ENCODE results near the gene GAREM2. TPM values are rescaled to one million over a fixed set of nuclear protein-coding genes. Genes with fewer than 3 reads are reported as not detected.

Gene GAREM2
- 6.6 TPM for polyA plus RNA-seq (2013, experiment 1 of 2)
- polyA plus RNA-seq (2013, experiment 2 of 2): 9.1 TPM

- peak within 1 kb of the TSS; percentile 78 for H2BK15ac ChIP-seq (ENCODE audit: low read depth, poor library complexity, severe bottlenecking)
- no peak within 1 kb of the TSS for H3K18ac ChIP-seq (ENCODE audit: low read depth in 1 of 2, low read length in 2 of 2)
- H4K8ac ChIP-seq (ENCODE audit: low read length): no peak within 1 kb of the TSS
- no peak within 1 kb of the TSS for H2BK120ac ChIP-seq (ENCODE audit: low read depth, low read length)
- peaks cover 0 to 2% of the 10 kb centered on the region in 2 experiments for H3K36me3 ChIP-seq (ENCODE audit: control insufficient read depth in 1 of 2, insufficient read depth in 2 of 2, low read depth in 1 of 2, low read length in 2 of 2)
- no peak within 1 kb of the TSS for H2AK5ac ChIP-seq (ENCODE audit: low read length, severe bottlenecking)
- H3K4me3 ChIP-seq (ENCODE audit: insufficient read depth in 1 of 2, low read depth in 1 of 2, low read length in 2 of 2): peak within 1 kb of the TSS; percentile 18 to 27
- H4K91ac ChIP-seq (ENCODE audit: low read length): no peak within 1 kb of the TSS
- no peak within 1 kb of the TSS for H3K4ac ChIP-seq (ENCODE audit: low read depth in 1 of 2, low read length in 2 of 2)
- H3K79me1 ChIP-seq (replicated peaks; ENCODE audit: low read length, poor library complexity, severe bottlenecking): no peaks in the 10 kb centered on the region
- H3K27me3 ChIP-seq (ENCODE audit: control insufficient read depth in 1 of 2, insufficient read depth in 1 of 2, low read length in 2 of 2): peaks cover 39 to 48% of the 10 kb centered on the region in 2 experiments
- H2BK5ac ChIP-seq (ENCODE audit: low read depth, low read length, poor library complexity, severe bottlenecking): no peak within 1 kb of the TSS
- peak within 1 kb of the TSS in 1 of 2 experiments; percentile 47 for H2BK12ac ChIP-seq (ENCODE audit: low read length in 2 of 2)
- WGBS: 1% methylated on average over 52 of the region's 102 CpGs
- H3K9ac ChIP-seq (ENCODE audit: low read length): no peak within 1 kb of the TSS
- no peak within 1 kb of the TSS for H2AFZ ChIP-seq (ENCODE audit: low read depth, low read length)
- H3K23ac ChIP-seq (ENCODE audit: low read length in 2 of 2): peak within 1 kb of the TSS in 1 of 2 experiments; percentile 32
- DNase-seq: no peak
- H3K27ac ChIP-seq (ENCODE audit: low read length, poor library complexity, severe bottlenecking): no peak within 1 kb of the TSS
- peak within 1 kb of the TSS; percentile 90 for H3K4me2 ChIP-seq (ENCODE audit: low read length, poor library complexity, severe bottlenecking)
- peaks cover 15% of the 10 kb centered on the region for H3K4me1 ChIP-seq (ENCODE audit: control insufficient read depth, insufficient read depth, low read depth, low read length)
- no peak within 1 kb of the TSS for H3K14ac ChIP-seq (ENCODE audit: low read length in 2 of 2)
- no peaks in the 10 kb centered on the region for H3K9me3 ChIP-seq (ENCODE audit: control insufficient read depth, low read length)
These were observed at the start of gene GAREM2 for GRCh38 chr2:26172871-26173775. Gene GAREM2 (plus strand): TSS chr2:26173088. CDS start chr2:26173221, 133 bp downstream.

GRCh38 chr2:26123426-26123825 is 49.5 kb upstream of the GAREM2 start:
- DNase-seq: no peak
- Histone ChIP-seq H3K23ac (ENCODE audit: low read length in 2 of 2) (no peak overlapping the region), H3K79me1 (replicated peaks; ENCODE audit: low read length, poor library complexity, severe bottlenecking) (peaks cover 21% of the 10 kb centered on the region), H2BK120ac (ENCODE audit: low read depth, low read length) (no peak overlapping the region), H3K4me3 (ENCODE audit: insufficient read depth in 1 of 2, low read depth in 1 of 2, low read length in 2 of 2) (no peak overlapping the region), H3K9me3 (ENCODE audit: control insufficient read depth, low read length) (no peaks in the 10 kb centered on the region), H3K4me1 (ENCODE audit: control insufficient read depth, insufficient read depth, low read depth, low read length) (peaks cover 5% of the 10 kb centered on the region), H3K4me2 (ENCODE audit: low read length, poor library complexity, severe bottlenecking) (no peak overlapping the region), H2BK12ac (ENCODE audit: low read length in 2 of 2) (no peak overlapping the region), H2AFZ (ENCODE audit: low read depth, low read length) (no peak overlapping the region), H3K36me3 (ENCODE audit: control insufficient read depth in 1 of 2, insufficient read depth in 2 of 2, low read depth in 1 of 2, low read length in 2 of 2) (peaks cover 3 to 32% of the 10 kb centered on the region in 2 experiments), H2AK5ac (ENCODE audit: low read length, severe bottlenecking) (no peak overlapping the region), H3K27me3 (ENCODE audit: control insufficient read depth in 1 of 2, insufficient read depth in 1 of 2, low read length in 2 of 2) (no peaks in the 10 kb centered on the region), H2BK5ac (ENCODE audit: low read depth, low read length, poor library complexity, severe bottlenecking) (no peak overlapping the region), H4K8ac (ENCODE audit: low read length) (no peak overlapping the region), H3K18ac (ENCODE audit: low read depth in 1 of 2, low read length in 2 of 2) (no peak overlapping the region), H3K27ac (ENCODE audit: low read length, poor library complexity, severe bottlenecking) (no peak overlapping the region), H3K9ac (ENCODE audit: low read length) (no peak overlapping the region), H4K91ac (ENCODE audit: low read length) (no peak overlapping the region), H2BK15ac (ENCODE audit: low read depth, poor library complexity, severe bottlenecking) (no peak overlapping the region), H3K14ac (ENCODE audit: low read length in 2 of 2) (no peak overlapping the region), H3K4ac (ENCODE audit: low read depth in 1 of 2, low read length in 2 of 2) (no peak overlapping the region)
- WGBS: 92% methylated on average over 5 of the region's 5 CpGs

DNA sequence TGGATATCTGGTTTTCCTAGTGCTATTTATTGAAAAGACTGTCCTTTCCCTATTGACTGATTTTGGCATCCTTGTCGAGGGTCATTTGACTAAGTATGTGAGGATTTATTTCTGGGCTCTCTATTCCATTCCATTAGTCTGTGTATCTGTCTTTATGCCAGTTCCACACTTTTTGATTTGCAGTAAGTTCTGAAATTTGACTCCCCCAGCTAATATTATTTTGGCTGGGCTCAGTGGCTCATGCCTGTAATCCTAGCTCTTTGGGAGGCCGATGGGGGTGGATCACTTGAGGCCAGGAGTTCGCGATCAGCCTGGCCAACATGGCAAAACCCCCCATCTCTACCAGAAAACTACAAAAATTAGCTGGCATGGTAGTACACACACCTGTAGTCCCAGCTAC is 46.8 kb upstream of the GAREM2 start:
- no peak overlapping the region for H3K23ac ChIP-seq (ENCODE audit: low read length in 2 of 2)
- no peak overlapping the region for H4K91ac ChIP-seq (ENCODE audit: low read length)
- no peak overlapping the region for H4K8ac ChIP-seq (ENCODE audit: low read length)
- H3K4me3 ChIP-seq (ENCODE audit: insufficient read depth in 1 of 2, low read depth in 1 of 2, low read length in 2 of 2): no peak overlapping the region
- H2AFZ ChIP-seq (ENCODE audit: low read depth, low read length): no peak overlapping the region
- no peaks in the 10 kb centered on the region for H3K9me3 ChIP-seq (ENCODE audit: control insufficient read depth, low read length)
- H2BK12ac ChIP-seq (ENCODE audit: low read length in 2 of 2): no peak overlapping the region
- H3K4me1 ChIP-seq (ENCODE audit: control insufficient read depth, insufficient read depth, low read depth, low read length): peaks cover 3% of the 10 kb centered on the region
- no peak overlapping the region for H3K4ac ChIP-seq (ENCODE audit: low read depth in 1 of 2, low read length in 2 of 2)
- no peak for DNase-seq
- peaks cover 3 to 47% of the 10 kb centered on the region in 2 experiments for H3K36me3 ChIP-seq (ENCODE audit: control insufficient read depth in 1 of 2, insufficient read depth in 2 of 2, low read depth in 1 of 2, low read length in 2 of 2)
- H3K18ac ChIP-seq (ENCODE audit: low read depth in 1 of 2, low read length in 2 of 2): no peak overlapping the region
- H3K27me3 ChIP-seq (ENCODE audit: control insufficient read depth in 1 of 2, insufficient read depth in 1 of 2, low read length in 2 of 2): no peaks in the 10 kb centered on the region
- H2BK15ac ChIP-seq (ENCODE audit: low read depth, poor library complexity, severe bottlenecking): no peak overlapping the region
- no peak overlapping the region for H2BK5ac ChIP-seq (ENCODE audit: low read depth, low read length, poor library complexity, severe bottlenecking)
- no peak overlapping the region for H3K14ac ChIP-seq (ENCODE audit: low read length in 2 of 2)
- 90% methylated on average over 3 of the region's 4 CpGs for WGBS
- no peak overlapping the region for H2AK5ac ChIP-seq (ENCODE audit: low read length, severe bottlenecking)
- no peak overlapping the region for H3K27ac ChIP-seq (ENCODE audit: low read length, poor library complexity, severe bottlenecking)
- no peak overlapping the region for H3K9ac ChIP-seq (ENCODE audit: low read length)
- H2BK120ac ChIP-seq (ENCODE audit: low read depth, low read length): no peak overlapping the region
- peaks cover 19% of the 10 kb centered on the region for H3K79me1 ChIP-seq (replicated peaks; ENCODE audit: low read length, poor library complexity, severe bottlenecking)
- H3K4me2 ChIP-seq (ENCODE audit: low read length, poor library complexity, severe bottlenecking): no peak overlapping the region

- no peak overlapping the region for H4K91ac ChIP-seq (ENCODE audit: low read length)
- no peak for DNase-seq
- 95% methylated on average over 7 of the region's 8 CpGs for WGBS
- no peaks in the 10 kb centered on the region for H3K27me3 ChIP-seq (ENCODE audit: control insufficient read depth in 1 of 2, insufficient read depth in 1 of 2, low read length in 2 of 2)
- H3K36me3 ChIP-seq (ENCODE audit: control insufficient read depth in 1 of 2, insufficient read depth in 2 of 2, low read depth in 1 of 2, low read length in 2 of 2): peaks cover 6 to 51% of the 10 kb centered on the region in 2 experiments
- no peak overlapping the region for H3K4ac ChIP-seq (ENCODE audit: low read depth in 1 of 2, low read length in 2 of 2)
- H2AFZ ChIP-seq (ENCODE audit: low read depth, low read length): no peak overlapping the region
- no peaks in the 10 kb centered on the region for H3K9me3 ChIP-seq (ENCODE audit: control insufficient read depth, low read length)
- no peak overlapping the region for H3K18ac ChIP-seq (ENCODE audit: low read depth in 1 of 2, low read length in 2 of 2)
- H2BK12ac ChIP-seq (ENCODE audit: low read length in 2 of 2): no peak overlapping the region
- no peak overlapping the region for H2BK5ac ChIP-seq (ENCODE audit: low read depth, low read length, poor library complexity, severe bottlenecking)
- H2BK15ac ChIP-seq (ENCODE audit: low read depth, poor library complexity, severe bottlenecking): no peak overlapping the region
- H3K4me1 ChIP-seq (ENCODE audit: control insufficient read depth, insufficient read depth, low read depth, low read length): peaks cover 3% of the 10 kb centered on the region
- no peak overlapping the region for H2AK5ac ChIP-seq (ENCODE audit: low read length, severe bottlenecking)
- peaks cover 22% of the 10 kb centered on the region for H3K79me1 ChIP-seq (replicated peaks; ENCODE audit: low read length, poor library complexity, severe bottlenecking)
- no peak overlapping the region for H2BK120ac ChIP-seq (ENCODE audit: low read depth, low read length)
- H4K8ac ChIP-seq (ENCODE audit: low read length): no peak overlapping the region
- no peak overlapping the region for H3K4me2 ChIP-seq (ENCODE audit: low read length, poor library complexity, severe bottlenecking)
- H3K27ac ChIP-seq (ENCODE audit: low read length, poor library complexity, severe bottlenecking): no peak overlapping the region
- H3K23ac ChIP-seq (ENCODE audit: low read length in 2 of 2): no peak overlapping the region
- H3K14ac ChIP-seq (ENCODE audit: low read length in 2 of 2): no peak overlapping the region
- no peak overlapping the region for H3K9ac ChIP-seq (ENCODE audit: low read length)
- H3K4me3 ChIP-seq (ENCODE audit: insufficient read depth in 1 of 2, low read depth in 1 of 2, low read length in 2 of 2): no peak overlapping the region
These were observed 44.7 kb upstream of the GAREM2 start for GRCh38 chr2:26128176-26128575.

All from mesenchymal stem cell (in vitro differentiated cells and primary cell).